ENCODE data around the gene LRRFIP1.

- TF ChIP-seq CTCF (IDR thresholded peaks at IDR 0.05; ENCODE audit: insufficient read depth, low read length), result no peak
- no peak for TF ChIP-seq REST (IDR thresholded peaks at IDR 0.05; ENCODE audit: insufficient replicate concordance, low read depth)
- no peak for TF ChIP-seq POLR2AphosphoS5 (IDR thresholded peaks at IDR 0.05; ENCODE audit: low read depth)
Observed at GRCh38 chr2:237686659-237687136, 59.3 kb downstream of the LRRFIP1 start.
